ENCODE data around the gene ENTPD6. TPM values are rescaled to one million over a fixed set of nuclear protein-coding genes. Genes with fewer than 3 reads are reported as not detected.

The ENTPD6 gene
- 10 to 100 TPM; 75.4 to 97.2 TPM for total RNA-seq

DNA sequence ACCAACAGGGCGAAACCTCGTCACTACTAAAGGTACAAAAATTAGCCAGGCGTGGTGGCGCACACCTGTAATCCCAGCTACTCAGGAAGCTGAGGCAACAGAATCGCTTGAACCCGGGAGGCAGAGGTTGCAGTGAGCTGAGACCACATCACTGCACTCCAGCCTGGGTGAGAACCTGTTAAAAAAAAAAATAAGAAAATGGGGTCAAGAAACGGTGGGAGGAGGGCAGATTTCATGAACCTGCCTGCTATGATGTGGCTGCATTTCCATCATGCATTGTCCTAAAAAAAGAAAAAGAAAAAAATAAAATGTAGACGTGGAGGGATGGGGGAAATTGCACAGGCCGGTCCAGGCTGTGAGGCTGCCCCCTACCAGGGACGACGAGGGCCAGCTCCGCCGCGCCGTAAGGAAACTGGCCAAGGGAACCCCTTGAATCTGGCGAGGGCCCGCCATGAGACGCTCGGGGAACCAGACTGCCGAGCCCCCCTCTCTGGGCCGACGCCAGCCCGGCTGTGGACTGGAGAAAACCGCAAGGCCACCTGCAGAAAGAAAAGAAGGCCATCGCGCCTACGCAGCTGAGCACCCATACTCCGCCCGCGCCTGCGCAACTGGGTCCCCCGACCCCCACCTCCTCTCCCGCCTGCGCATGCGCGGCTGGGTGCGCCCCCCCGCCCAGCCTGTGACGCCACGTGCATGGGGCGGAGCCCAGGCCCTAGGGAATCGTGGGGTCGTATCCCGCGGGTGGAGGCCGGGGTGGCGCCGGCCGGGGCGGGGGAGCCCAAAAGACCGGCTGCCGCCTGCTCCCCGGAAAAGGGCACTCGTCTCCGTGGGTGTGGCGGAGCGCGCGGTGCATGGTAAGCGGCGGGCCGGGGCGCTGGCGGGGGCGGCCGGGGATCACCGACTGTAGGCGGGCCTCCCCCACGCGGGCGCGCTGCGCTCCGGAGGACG is at the start of gene ENTPD6:
ENTPD6 (plus strand) TSS at position 699 of the 948 bp plus-strand sequence. CDS start 10,825 bp downstream, outside the sequence.

DNA sequence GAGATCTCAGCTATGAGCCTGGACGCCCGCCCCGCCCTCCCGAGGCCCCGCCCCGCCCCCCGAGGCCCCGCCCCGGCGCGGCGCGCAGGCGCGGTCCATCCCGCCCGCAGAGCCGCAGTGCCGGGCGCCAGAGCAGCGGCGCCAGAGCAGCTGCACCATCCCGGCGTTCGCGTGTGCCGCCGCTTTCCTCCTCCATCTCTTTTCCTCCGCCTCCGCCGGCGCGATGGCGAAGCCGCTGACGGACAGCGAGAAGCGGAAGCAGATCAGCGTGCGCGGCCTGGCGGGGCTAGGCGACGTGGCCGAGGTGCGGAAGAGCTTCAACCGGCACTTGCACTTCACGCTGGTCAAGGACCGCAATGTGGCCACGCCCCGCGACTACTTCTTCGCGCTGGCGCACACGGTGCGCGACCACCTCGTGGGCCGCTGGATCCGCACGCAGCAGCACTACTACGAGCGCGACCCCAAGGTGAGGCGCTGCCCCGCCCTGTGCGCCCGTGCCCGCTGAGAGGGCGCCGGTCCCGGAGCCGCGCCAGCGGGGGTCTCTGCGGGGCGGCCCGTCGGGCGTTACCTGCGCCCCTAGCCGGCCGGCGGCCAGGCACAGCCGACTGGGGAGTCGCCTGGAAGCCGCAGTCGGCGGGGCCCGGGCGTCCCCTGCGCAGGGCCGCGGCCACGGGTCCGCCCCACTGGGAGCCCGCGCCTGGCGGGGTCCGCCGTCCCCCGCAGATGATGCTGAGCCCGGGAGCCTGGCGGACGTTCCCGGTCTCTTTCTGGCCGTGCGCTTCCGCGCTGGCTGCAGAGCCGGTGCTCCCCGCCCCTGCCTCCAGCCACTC is 52.7 kb downstream of the ENTPD6 start, which contains the start of gene PYGB:
PYGB (plus strand) TSS at position 130 of the 830 bp plus-strand sequence; CDS start at position 224, 94 bp downstream.

Small RNA genes within 50 kb of the gene (small RNA-seq; reads per million reads assigned to genes)
- gene AL035252.4 (0 reads per million in 2 donors), gene AL121772.2 (0.06 to 0.21 reads per million in 2 donors), gene RF00019 (0 reads per million in 2 donors)

Other genes with a start within 250 kb of the ENTPD6 start
- gene CST7, start 246.4 kb upstream of the ENTPD6 start, total RNA-seq = not detected
- gene APMAP, start 203.0 kb upstream of the ENTPD6 start, total RNA-seq = 10 to 100 TPM; 41.3 to 58.6 TPM
- gene ACSS1, start 137.6 kb upstream of the ENTPD6 start, total RNA-seq = 10 to 100 TPM; 16.7 to 17.6 TPM
- gene VSX1, start 113.6 kb upstream of the ENTPD6 start, total RNA-seq = not detected
- 100 to 1,000 TPM; 161 to 290 TPM for gene PYGB, start 52.4 kb downstream of the ENTPD6 start, total RNA-seq
- gene ABHD12, start 195.1 kb downstream of the ENTPD6 start, total RNA-seq = 10 to 100 TPM; 48.2 to 59.6 TPM
- gene GINS1, start 212.0 kb downstream of the ENTPD6 start, total RNA-seq = 10 to 100 TPM in 1 of 2 donors, 1 to 10 TPM in 1; 8.3 to 26.6 TPM